Testis (tissue), 3 donors: Measurements from ENCODE around the gene RPL18. TPM values are rescaled to one million over a fixed set of nuclear protein-coding genes. Genes with fewer than 3 reads are reported as not detected.

ENCODE experiments used
- DNase-seq: peaks from one replicate; pipeline ENCODE4 v3.0.0-alpha.2; 2019
- H3K27ac ChIP-seq, 2 donors: fragments of 200-600 bp; sonication (generic); one replicate each; pipeline ENCODE4 v1.5.1; 2019
- H3K27me3 ChIP-seq: fragments of 200-600 bp; sonication (generic); one replicate; pipeline ENCODE4 v1.5.1; 2019
- H3K36me3 ChIP-seq: fragments of 200-600 bp; sonication (generic); one replicate; pipeline ENCODE4 v1.5.1; 2017; ENCODE audit warnings: low read depth; ENCODE audit errors: missing control alignments
- H3K4me1 ChIP-seq: fragments of 200-600 bp; sonication (generic); one replicate; pipeline ENCODE4 v1.5.1; 2019
- H3K4me3 ChIP-seq, 2 donors: fragments of 200-600 bp; sonication (generic); one replicate each; pipeline ENCODE4 v1.5.1; 2017 to 2019
- H3K9me3 ChIP-seq: fragments of 200-600 bp; sonication (generic); one replicate; pipeline ENCODE4 v1.5.1; 2017
- CTCF ChIP-seq, 3 experiments: fragments of 450-650 bp in 2 of 3; fragments of 200-600 bp in 1 of 3; sonication (generic) in 1 of 3; IDR thresholded peaks; one replicate each; pipeline ENCODE4 v1.5.1; 2016 to 2019; ENCODE audit warnings: antibody characterized with exemption in 3 of 3, mild to moderate bottlenecking in 2 of 3, moderate library complexity in 1 of 3
- POLR2A ChIP-seq: fragments of 450-650 bp; IDR thresholded peaks from one replicate; pipeline ENCODE4 v1.6.1; 2017; ENCODE audit warnings: antibody characterized with exemption, mild to moderate bottlenecking, moderate library complexity
- WGBS, 2 donors: methylation state at CpG; one replicate each; pipeline ENCODE4 v1.1.5; 2018; 5-methylcytosine and 5-hydroxymethylcytosine counted together
- intact Hi-C: fragments of 100-400 bp; cut with DNase I; formaldehyde crosslinking; loops from one replicate; pipeline ENCODE4 v1.15.1; 2023; ENCODE audit warnings: low total_unique reads
- polyA plus RNA-seq: library from polyadenylated mRNA; stranded (reverse); fragments of 350-450 nt; fragmentation: Illumina TruSeq; extraction: RNeasy Lipid Tissue Mini Kit (QIAGEN cat#74804); gene quantifications from one replicate; pipeline ENCODE4 v1.2.3, GENCODE V29; 2014; ENCODE audit warnings: low read depth, low replicate concordance; ENCODE audit not compliant: insufficient read depth
- total RNA-seq, 2 donors: library from RNA; depleted of rRNA; stranded (reverse); fragments of >200 nt; gene quantifications; one replicate each; pipeline ENCODE4 v1.2.3, GENCODE V29; 2016

The RPL18 gene
- total and polyA plus RNA-seq, 3 donors from 2014 or later, result 1,047 to 1,537 (median 1,050) TPM

- 83 to 90% methylated on average over 1 to 33 of the region's 39 CpGs for WGBS, 2 donors
- TF ChIP-seq POLR2A, result no peak
- TF ChIP-seq CTCF (IDR thresholded peaks at IDR 0.05), result no peak
- H3K36me3 ChIP-seq, result no peaks in the 10 kb centered on the region
Observed at GRCh38 chr19:48606463-48607358, 12.3 kb downstream of the RPL18 start, which contains the start of gene SPACA4. Gene SPACA4 (plus strand): TSS chr19:48606742. CDS start chr19:48606979, 237 bp downstream.

GRCh38 chr19:48603850-48604249 is 15.1 kb downstream of the RPL18 start:
- H3K27ac ChIP-seq, result no peak overlapping the region
- WGBS, 2 donors, result 70 to 85% methylated on average over 1 to 9 of the region's 9 CpGs
- intact Hi-C loops, result no loop called here

More at GRCh38 chr19:48606463-48607358, 12.3 kb downstream of the RPL18 start, which contains the start of gene SPACA4:
- DNase-seq, result no peak
- H3K4me1 ChIP-seq, result no peaks in the 10 kb centered on the region
- H3K27ac ChIP-seq, result no peak within 1 kb of the TSS
- no peaks in the 10 kb centered on the region for H3K27me3 ChIP-seq
- intact Hi-C loops, result no loop called here
- no peak within 1 kb of the TSS for H3K4me3 ChIP-seq
- no peaks in the 10 kb centered on the region for H3K9me3 ChIP-seq

GRCh38 chr19:48603449-48603848 is 15.5 kb downstream of the RPL18 start:
- Histone ChIP-seq H3K36me3 (no peaks in the 10 kb centered on the region), H3K9me3 (no peaks in the 10 kb centered on the region), H3K27me3 (no peaks in the 10 kb centered on the region), H3K4me3 (no peak overlapping the region), H3K4me1 (no peaks in the 10 kb centered on the region), H3K27ac (no peak overlapping the region)
- DNase-seq, result no peak
- intact Hi-C loops, result no loop called here
- WGBS, 2 donors, result 62 to 85% methylated on average over 29 to 39 of the region's 39 CpGs
- TF ChIP-seq POLR2A, result no peak
- no peak for TF ChIP-seq CTCF (IDR thresholded peaks at IDR 0.05)

More at GRCh38 chr19:48603850-48604249, 15.1 kb downstream of the RPL18 start:
- DNase-seq, result no peak
- H3K27me3 ChIP-seq, result no peaks in the 10 kb centered on the region
- H3K4me3 ChIP-seq, result no peak overlapping the region
- H3K9me3 ChIP-seq, result no peaks in the 10 kb centered on the region
- TF ChIP-seq CTCF (IDR thresholded peaks at IDR 0.05), result no peak
- no peak for TF ChIP-seq POLR2A
- H3K4me1 ChIP-seq, result no peaks in the 10 kb centered on the region
- H3K36me3 ChIP-seq, result no peaks in the 10 kb centered on the region

GRCh38 chr19:48603001-48603400 is 16.0 kb downstream of the RPL18 start:
- no peak overlapping the region for H3K27ac ChIP-seq
- H3K36me3 ChIP-seq, result no peaks in the 10 kb centered on the region
- H3K9me3 ChIP-seq, result no peaks in the 10 kb centered on the region
- no peaks in the 10 kb centered on the region for H3K27me3 ChIP-seq
- no peaks in the 10 kb centered on the region for H3K4me1 ChIP-seq
- 53 to 81% methylated on average over 9 of the region's 9 CpGs for WGBS, 2 donors
- TF ChIP-seq CTCF (IDR thresholded peaks at IDR 0.05) (no peak), POLR2A (no peak)
- no peak overlapping the region for H3K4me3 ChIP-seq
- no peak for DNase-seq
- intact Hi-C loops, result no loop called here
